HG03558 (cell line): ENCODE data around the gene GNGT1.
"Not testable (repeated sequence)": the region's sequence is repeated elsewhere in the genome, so short reads cannot be mapped to it uniquely, and the experiment has no call there.

Experiments used
- ATAC-seq: cut with Tn5 transposase; IDR thresholded peaks from one replicate; pipeline ENCODE4 v1.9.1; 2021; ENCODE audit warnings: moderate number of reproducible peaks; ENCODE audit not compliant: unreplicated experiment; ENCODE audit errors: extremely low read depth

The GNGT1 gene

GRCh38 chr7:93902777-93903423 is 3.5 kb upstream of the GNGT1 start:
- ATAC-seq, result no peak

GRCh38 chr7:93910076-93910994 is 4.0 kb downstream of the GNGT1 start:
- no peak for ATAC-seq

- ATAC-seq, result not testable (repeated sequence)
Measured at GRCh38 chr7:93911242-93911641, 4.9 kb downstream of the GNGT1 start.

- not testable (repeated sequence) for ATAC-seq
Measured at GRCh38 chr7:93911661-93912060, 5.3 kb downstream of the GNGT1 start.

GRCh38 chr7:93913197-93913596 is 6.8 kb downstream of the GNGT1 start:
- ATAC-seq, result no peak

GRCh38 chr7:93914581-93915066 is 8.3 kb downstream of the GNGT1 start:
- no peak for ATAC-seq

- ATAC-seq, result not testable (repeated sequence)
Measured at GRCh38 chr7:93915206-93915842, 9.0 kb downstream of the GNGT1 start.

GRCh38 chr7:93915888-93916287 is 9.5 kb downstream of the GNGT1 start:
- ATAC-seq, result not testable (repeated sequence)

GRCh38 chr7:93916315-93916714 is 9.9 kb downstream of the GNGT1 start:
- ATAC-seq, result not testable (repeated sequence)

- no peak for ATAC-seq
Measured at GRCh38 chr7:93920496-93921182, 14.3 kb downstream of the GNGT1 start.

GRCh38 chr7:93921186-93921585 is 14.8 kb downstream of the GNGT1 start:
- ATAC-seq, result no peak

GRCh38 chr7:93921607-93922566 is 15.5 kb downstream of the GNGT1 start, which contains the start of gene GNG11:
Gene GNG11 (plus strand): TSS chr7:93921735. CDS start chr7:93922138, 403 bp downstream.
- ATAC-seq, result no peak

- ATAC-seq, result no peak
Measured at GRCh38 chr7:93923296-93923695, 16.9 kb downstream of the GNGT1 start.

- no peak for ATAC-seq
Measured at GRCh38 chr7:93923942-93924341, 17.6 kb downstream of the GNGT1 start.

- ATAC-seq, result no peak
Measured at GRCh38 chr7:93926800-93927199, 20.4 kb downstream of the GNGT1 start.

- no peak for ATAC-seq
Measured at GRCh38 chr7:93927585-93927984, 21.2 kb downstream of the GNGT1 start.

- no peak for ATAC-seq
Measured at GRCh38 chr7:93931655-93932054, 25.3 kb downstream of the GNGT1 start.

- ATAC-seq, result no peak
Measured at GRCh38 chr7:93933156-93933555, 26.8 kb downstream of the GNGT1 start.

- ATAC-seq, result no peak
Measured at GRCh38 chr7:93935102-93935501, 28.7 kb downstream of the GNGT1 start.
